Measurements from ENCODE around the gene VDAC2.

Gene VDAC2

DNA sequence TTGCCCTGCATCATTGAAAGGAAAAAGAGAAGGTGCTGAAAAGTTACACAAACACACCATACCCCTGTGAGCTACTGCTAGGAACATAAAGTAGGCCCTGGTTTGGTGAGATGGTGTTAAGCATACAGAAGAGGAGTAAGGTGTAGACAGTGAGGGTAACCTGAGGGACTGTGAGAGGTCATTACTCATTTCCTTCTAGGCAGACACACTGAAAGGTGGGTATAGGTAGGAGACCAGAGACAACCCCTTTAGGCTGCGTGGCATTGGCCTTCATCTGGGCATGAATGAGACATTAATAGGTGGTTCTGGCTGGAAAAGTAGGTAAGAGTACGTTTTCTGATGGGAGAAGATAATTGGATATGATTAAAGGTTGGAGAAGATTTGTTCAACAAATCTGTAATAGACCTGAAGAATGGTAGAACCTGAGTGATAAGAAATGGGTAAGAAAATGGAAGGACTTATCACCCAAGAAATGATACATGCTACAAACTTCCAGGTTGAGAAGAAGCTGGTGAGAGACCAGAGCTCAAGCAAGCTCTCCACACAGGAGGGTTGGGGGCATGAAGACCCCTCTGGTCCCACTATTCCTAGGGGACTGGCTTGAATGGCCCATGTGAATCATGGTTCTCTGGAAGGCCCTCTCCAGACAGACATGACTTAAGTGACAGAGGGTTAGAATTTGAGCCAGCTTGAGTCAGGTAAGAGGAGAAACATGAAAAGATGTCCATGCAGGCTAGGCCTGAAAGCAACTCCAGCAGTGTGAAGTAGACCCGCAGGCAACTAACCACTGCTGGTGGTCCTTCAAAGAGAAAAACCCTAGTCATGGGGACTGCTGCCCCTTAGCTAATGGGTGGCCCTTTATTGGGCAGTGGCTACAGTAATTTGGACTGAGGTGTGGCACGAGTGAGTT lies 21.3 kb downstream of the VDAC2 start:
- DNase-seq, result no peak

DNA sequence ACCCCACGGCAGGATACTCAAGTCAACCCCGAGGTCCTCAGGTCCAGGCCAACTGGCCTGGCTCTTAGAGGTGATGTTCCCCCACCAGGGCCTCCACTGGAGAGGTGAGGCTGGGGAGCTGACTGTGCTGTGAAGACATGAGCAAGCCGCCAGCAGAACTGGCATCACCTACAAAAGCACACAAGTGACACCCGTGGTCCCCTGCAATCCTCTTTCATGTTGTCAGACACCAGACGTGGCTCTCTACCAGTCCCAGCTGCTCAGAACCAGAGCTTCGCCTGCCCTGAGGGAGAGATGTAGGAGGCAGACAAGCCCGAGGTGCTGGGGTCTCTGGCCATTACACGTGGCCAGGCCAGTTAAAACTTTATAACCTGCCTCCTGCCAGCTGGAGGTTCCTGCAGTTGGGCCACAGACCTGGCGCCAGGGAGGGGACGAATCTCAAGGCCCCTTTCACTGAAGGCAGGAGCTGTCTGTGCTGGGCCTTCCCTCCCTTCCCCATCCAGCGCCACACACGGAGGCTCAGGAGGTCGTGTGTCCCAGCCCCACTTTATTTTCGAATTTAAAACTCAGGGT lies 22.9 kb downstream of the VDAC2 start:
- DNase-seq, result peak; percentile 12

DNA sequence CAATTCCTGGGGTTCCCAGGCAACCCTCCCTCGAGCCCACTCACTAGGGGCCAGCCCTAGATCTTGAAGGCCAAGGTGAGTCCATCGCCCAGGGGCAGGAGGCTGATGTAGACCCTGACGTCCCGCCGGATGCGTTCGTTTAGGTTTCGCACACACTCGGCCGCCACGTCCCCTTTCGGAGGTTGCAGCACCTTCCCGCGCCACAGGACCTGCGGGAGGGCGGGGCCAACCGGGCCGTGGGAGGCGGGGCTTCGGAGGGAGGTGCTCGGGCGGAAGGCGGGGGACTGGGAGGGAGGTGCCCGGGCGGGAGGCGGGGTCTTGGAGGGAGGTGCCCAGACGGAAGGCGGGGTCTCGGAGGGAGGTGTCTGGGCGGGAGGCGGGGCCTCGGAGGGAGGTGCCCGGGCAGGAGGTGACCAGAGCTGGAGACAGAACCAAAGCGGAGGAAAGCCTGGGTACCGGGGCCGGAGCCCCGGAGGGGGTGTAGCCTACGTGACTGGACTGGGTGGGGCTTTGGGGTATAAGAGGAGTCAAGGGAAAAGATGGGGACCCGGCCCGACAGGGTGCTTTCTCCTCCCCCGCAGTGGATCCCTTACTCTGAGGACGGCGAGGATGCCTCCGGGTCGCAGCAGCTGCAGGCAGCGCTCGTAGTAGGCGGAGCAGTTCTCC lies 23.6 kb downstream of the VDAC2 start:
- DNase-seq, result peak; percentile 24

DNA sequence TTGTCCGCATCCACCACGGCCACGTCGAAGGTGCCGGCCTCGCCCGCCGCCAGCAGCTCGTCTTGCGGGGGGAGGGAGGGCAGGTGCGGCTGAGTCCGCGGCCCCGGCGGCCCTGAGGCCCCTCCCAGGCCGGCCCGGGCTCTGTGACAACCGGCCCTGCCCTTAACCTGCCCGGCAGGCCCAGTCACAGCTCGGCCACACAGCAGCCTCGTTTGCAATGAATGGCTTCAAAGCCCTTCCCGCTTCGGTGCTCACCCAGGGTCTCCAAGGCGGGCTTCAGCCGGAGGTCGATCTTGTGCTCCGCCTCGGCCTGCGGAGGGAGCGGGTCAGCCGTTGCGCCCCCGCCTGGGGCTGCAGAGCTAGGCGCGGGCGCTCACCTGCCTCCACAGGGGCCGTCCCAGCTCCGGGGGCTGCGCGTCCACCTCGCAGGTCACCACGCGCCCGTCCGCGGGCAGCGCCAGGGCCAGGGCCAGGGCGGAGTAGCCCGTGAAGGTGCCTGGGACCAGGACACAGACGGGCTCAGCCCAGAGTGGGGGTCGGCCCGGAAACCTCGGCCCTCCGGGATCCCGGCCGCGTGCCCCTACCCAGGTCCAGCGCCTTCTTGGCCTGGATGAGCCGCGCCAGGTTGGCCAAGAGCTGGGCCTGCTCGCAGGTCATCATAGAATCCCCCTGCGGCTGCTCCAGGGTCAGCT lies 24.2 kb downstream of the VDAC2 start:
- no peak for DNase-seq

DNA sequence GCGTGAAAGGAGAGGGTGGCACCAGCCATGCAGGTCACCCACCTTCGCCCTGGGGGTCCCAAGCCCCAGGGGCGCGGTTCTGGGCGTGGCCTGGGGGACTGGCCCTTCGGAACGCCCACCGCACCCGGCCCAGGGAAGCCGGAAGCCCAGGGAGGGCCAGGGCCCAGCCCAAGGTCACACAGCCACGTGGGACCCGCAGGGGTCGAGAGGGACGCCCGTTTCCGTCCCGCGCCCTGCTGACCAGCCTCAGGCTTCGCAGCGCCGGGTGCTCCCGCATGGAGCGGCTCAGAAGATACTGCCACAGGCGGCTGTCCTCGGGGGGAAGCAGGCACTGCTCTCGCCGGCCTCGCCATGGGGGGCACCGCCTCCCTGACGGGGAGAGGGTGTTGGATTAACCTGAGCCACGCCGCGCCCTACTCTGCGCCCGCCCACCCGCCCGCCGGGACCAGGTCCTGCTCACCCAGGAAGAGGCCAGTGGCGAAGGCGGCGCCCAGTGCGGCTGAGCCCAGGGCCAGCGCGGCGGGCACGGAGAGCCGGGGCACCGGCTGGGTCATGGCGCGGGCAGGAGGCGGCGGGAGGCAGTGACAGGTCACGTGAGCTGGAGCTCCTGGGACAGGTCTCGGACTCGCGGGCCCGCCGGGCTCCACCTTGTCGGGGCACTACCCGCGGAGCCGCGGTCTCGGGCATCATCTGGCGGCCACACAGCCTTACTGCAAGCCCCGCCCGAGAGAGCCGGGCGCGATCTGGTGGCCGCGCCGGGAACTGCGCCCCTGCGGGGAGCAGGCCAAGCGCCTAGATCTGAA lies 25.0 kb downstream of the VDAC2 start, which contains the start of gene COMTD1:
Gene COMTD1, minus strand, starts transcription at position 583 of the 803 bp plus-strand sequence. Its CDS starts 29 bp downstream, at position 554.
- peak; percentile 75 for DNase-seq

DNA sequence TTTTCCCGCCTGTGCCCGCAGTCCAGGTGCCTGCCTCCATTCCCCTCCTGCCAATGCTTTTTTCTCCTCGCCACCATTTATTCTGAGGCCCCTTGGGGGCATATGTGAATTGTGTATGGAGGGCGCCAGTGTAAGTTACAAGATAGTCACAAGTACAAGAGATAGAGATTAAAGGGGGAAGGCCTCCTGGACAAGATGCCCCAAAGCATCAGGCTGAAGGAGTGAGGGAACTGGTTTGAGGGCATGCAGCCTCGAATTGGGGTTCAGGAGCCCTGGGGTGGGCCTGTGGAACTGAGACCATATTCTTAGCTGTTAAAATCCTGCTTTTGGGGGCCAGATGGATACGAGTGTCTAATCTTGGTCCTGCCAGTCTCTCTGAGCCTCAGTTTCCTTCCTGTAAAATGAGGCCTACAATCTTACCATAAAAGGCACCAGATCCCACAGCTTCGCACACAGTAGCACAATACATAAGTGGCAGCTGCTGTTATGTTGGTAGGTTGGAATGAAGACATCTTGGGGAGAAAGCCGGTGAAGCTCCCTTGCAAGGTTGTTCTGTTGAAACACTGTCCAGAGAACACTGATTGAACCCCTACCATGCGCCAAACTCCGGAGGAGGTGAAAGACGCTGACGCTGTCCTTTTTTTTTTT lies 25.7 kb downstream of the VDAC2 start:
- no peak for DNase-seq

DNA sequence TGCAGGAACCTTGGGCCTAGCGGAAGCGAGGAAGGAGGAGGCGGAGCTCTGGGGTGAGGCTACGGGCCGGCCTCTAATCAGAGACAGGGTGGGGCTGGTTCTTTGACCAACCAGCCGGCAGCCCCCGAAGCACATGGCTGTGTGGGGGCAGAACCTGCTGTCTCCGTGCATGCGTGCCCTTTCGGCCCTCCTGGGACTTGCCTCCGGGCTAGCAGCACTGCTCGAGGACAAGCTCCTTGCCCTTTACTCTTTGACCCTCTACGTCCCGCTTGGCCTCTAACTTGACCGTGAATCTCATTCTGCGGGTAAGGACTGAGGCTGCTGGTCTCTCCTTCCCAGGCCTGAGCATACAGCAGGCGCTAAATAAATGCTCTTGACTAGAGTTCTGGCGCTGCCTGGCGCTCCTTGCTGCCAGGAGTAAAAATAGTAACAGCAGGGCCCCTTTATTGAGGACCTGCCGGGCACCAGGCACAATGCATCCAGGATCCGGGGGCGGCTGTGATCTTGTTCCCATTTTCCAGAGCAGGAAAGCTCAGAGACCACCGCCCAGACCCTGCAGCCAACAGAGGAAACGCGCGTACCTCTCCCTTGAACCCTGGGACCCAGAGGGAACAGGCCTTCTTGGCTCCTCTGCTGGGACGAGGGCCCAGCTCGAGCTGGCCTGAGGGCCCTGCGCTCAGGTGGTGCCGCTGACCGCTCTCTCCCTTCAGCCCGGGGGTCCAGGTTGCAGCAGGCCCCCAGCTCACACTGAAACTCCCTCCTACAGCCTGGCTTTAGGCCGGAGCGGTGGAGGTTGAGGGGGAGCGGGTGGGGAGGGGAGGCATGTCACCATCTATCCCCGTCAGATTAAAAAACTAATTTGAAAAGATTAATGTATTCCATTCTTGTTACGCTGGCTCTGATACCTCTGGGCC lies 27.8 kb downstream of the VDAC2 start:
- no peak for DNase-seq

DNA sequence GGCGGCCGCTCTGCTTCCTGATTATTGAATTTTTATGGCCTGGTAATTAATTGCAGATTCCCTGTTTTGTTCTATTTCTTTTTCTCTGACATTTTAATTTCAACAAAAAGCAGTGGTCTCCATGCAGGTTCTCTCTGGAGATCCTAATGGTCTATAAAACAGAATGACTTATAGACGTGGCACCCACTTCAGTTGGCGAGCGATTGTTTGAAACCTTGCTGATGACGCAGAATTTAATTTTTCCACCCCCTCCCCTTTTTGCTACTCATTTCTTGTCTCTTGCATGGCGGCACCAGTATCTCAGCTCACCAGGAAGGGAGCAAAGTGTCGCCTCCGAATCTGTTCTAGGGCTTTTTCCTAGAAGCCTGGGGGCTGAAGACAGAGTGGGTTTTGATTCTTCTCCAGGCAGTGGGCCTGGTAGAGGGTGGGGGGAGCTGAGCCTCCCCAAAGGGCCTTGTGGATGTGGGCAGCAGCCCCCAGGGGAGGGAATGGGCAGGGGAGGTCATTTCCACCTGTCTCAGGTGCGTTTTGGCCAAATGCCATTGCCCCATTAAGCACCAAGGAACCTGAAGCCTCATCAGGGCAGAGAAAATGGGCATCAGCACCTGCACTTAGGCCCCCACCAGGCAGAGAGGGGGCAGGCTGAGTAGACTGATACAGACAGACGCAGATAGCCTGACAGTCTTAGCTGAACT lies 28.6 kb downstream of the VDAC2 start:
- DNase-seq, result no peak

DNA sequence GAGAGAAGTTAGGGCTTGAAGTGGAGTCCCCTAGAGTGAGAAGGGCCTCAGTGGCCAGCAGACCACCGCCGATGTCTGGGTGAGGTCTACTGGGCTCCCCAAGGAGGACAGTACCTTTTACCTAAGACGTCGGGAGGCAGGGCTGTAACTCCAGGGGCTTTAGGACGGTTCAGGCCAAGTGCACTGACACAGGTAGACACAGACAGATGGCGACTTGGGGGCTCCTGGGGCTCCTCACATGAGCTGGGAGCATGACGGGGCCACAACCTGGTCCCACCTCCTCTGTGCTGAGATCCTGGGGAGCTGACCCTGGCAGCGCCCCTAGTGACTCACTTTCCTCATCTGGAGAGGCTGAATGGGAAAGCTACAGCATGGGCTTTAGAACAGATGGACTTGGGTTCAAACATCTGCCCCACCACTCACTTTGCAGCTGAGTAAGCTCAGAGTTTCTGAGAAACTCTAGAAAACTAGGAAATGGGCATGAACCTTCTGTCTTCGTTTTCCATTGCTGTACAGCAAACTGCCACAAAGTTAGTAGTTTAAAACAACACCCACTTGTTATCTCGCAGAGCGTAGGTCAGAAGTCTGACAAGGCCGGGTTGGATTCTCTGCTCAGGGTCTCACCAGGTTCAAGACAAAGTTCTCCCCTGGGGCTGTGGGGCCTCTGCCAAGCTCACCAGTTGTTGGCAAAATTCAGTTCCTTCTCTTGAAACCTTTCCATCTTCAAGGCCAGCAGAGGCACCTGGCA lies 29.9 kb downstream of the VDAC2 start:
- DNase-seq, result peak; percentile 53

DNA sequence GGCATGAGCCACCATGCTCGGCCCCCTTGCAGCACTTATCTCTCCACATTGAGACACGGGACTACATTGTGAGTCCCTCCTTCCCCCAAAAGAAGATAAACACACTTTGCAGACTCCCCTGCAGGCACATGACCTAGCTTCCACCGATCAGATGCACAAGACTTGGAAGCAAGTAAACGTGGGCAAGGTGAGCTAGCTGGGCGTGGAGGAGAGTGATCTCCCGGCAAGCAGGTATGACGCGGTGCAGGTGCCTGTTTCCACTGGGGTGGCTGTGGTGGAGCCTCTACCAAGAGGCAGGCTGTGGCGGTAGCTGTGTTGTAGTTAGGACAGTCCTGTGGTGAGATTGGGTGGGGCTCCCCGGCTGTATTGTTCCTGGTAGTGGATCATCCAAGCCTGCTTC lies 32.8 kb downstream of the VDAC2 start:
- DNase-seq, result no peak

DNA sequence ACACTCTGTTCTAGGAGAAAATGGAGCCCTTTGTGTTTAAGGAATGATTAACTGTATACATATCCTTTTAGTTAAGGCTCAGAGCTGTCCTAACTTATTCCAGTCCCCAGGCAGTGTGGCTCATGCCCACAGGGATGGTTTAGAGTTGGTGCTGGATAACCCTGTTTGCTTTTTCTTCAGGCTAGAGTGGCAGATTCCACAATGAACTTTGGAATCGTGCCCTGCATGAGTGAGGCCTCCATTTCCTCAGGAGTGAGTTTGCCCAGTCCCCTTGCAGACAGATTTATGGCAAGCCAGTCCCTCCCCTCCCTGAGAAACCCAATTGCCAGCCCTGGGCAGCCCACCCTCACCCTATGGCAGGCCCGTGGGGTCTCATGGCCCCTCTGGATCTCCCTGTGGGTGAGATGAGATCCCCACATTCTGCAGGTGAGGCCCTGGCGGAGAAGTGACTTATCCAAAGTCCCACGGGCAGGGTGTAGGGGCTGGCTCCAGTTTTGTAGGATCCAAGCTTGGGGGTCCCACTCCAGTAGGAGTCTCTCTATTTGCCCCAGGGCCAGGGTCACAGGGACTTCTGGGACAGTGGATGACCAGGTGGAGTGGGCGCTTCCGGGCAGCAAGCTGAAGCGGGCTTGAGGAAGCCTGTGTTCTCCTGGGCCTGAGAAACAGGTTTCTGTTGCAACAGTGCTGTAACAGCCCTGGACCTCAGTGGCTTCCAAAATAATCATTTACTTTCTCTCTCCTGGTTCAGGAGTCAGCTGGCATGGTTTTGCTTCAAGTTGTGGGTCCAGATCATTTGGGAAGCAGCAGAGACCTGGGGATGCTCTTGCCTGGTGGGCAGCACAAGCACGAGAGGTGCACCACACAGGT lies 34.1 kb downstream of the VDAC2 start:
- no peak for DNase-seq

DNA sequence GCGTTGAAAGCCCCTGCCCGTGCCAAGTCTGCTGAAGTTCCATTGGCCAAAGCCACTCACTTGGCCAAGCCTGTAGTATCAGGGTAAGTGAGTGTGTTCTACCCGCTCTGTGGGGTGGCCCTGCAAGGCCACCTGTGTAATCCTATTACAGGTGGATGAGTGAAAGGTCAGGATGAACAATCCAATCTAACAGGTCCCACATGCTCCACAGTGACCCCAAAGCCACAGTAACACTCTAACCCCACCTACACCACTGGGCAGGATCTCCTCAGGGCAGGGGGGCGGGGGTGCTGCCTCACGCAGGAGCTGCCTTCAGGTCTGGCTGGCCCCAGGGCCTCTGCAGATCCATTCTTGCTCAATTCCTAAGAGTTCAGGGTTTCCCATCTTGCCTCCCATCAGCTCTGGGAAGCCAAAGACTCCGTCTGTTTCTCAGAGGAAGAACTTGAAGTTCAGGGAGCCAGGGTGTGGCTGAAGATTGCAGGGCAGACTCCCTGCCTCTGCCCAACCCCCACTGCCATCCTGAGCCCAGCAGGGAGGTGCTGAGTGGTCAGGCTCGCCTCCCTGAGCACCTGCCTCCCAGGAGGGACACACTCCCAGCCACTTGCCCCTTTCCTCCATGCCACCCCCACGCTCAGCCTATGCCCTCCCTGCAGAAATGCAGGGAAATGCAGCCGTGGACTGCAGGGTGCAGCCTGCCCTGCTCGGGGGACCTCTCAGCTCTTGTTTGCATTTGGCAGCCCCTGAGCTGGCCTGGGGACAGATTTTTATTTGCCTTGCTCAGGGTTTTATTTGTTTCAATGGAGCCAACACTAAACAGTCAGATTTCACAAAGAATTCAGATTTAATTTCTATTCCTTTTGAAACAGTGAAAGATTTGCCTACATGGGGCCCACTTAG lies 35.0 kb downstream of the VDAC2 start:
- no peak for DNase-seq

DNA sequence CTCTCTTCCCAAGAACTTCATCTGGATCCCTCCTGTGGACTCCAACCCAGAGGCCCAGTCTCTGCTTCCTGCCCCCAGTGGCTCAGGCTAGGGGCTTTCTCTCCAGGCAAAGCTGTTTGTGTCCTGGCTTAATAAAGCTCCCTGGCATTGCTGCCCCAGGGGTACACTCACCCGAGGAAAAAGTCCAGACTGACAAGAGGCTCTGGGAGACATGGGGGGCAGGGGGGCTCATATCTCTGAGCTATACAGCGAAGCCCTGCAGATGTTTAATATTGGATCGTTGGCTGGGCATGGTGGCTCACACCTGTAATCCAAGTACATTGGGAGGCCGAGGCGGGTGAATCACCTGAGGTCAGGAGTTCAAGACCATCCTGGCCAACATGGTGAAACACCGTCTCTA lies 35.9 kb downstream of the VDAC2 start:
- no peak for DNase-seq

DNA sequence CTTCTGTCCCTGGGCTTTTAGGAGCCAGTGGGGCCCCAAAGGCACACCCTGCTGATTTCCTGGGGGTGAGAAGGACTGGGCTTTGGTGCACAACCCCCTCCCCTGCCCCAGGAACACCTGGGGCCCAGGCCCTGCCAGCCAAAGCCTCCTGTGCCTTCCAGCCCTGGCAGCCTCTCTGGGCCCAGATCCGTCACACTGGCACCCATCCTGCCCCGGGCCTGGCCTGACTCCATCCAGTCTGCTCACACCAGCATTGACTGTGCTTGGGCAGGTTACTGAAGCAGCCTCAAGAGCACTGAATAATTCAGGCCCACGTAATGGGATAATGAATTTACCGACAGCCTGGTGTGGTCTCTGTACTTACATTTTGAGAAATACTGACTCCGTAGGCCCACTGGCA lies 37.2 kb downstream of the VDAC2 start:
- DNase-seq, result no peak

DNA sequence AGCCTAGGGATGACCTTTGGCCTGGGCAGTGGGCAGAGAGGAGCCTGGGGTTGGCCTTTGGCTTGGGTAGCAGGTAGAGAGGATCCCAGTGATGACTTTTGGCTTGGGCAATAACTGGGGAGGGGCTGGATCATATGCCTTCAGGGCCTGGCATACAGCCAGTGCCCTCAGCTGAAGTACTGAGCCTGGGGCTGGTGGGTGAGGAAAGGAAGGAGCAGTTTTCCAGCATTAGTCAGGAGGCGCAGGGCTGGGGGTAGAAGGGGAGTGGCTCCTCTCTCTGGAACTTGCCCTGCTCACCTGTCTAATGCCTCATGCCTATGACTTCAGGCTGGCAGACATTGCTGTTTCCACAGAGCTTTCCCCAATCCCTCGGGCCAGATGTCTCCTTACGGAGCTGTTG lies 40.3 kb downstream of the VDAC2 start:
- DNase-seq, result no peak

DNA sequence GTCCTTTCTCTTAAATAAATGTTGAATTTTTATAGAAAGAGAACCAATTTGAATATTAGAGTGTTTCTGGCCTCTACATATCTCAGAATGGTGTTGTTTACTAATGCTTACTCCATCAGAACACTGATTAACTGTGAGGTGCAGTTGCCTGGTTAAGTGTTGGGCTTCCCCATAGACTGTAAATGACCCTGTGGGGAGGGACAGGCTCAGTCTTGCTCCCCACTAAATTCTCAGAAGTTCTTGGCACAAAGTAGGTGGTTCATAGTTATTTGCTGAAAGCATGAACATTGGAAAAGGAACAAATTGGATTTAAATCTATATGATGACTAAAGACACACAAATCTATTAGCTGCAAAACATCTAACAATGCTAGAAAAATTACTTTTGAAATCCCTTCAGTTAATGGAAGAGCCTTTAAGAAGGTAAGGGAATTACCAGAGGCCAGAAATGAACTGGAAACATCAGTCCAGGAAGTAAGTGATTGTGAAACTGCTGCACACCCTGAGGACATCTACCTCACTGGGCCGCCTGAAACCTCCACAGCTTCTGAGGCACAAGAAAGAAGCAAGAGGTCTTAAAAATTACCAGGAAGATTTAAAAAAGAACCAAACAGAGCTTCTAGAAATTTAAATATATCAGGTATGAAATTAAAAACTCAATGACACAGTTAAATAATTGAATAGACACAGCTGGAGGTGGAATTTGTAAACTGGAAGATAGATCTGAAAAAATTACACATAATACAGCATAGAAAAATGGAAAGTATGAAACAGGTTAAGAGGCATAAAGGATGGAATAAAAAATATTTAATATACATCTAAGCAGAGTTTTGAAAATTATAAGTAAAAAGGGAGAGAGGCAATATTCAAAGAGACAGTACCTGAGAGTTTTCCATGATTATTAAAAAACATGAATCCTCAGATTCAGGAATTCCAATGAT lies 43.0 kb downstream of the VDAC2 start:
- no peak for DNase-seq
